Heart right ventricle (tissue), 16 donors: Measurements from ENCODE around the gene ST8SIA1. TPM values are rescaled to one million over a fixed set of nuclear protein-coding genes. Genes with fewer than 3 reads are reported as not detected.
"Not testable (repeated sequence)": the region's sequence is repeated elsewhere in the genome, so short reads cannot be mapped to it uniquely, and the experiment has no call there.

Experiments
- ATAC-seq, 8 donors: fragments of 200-7000 bp; cut with Tn5 transposase; one replicate each; pipeline ENCODE4 v1.9.1; 2020; ENCODE audit warnings: mild to moderate bottlenecking in 8 of 8, moderate library complexity in 8 of 8, moderate number of reproducible peaks in 1 of 8
- DNase-seq, 2 donors: peaks; one replicate each; pipeline ENCODE4 v3.0.0-alpha.2; 2020
- H3K27ac ChIP-seq, 10 donors: fragments of 200-600 bp; sonication (generic) in 2 of 10; one replicate each; pipeline versions ENCODE4 v1.5.0 to v1.8.0; 2020 to 2022; ENCODE audit warnings: mild to moderate bottlenecking in 3 of 10
- H3K27me3 ChIP-seq, 7 donors: fragments of 200-600 bp; one replicate each; pipeline ENCODE4 v1.8.0; 2021 to 2022; ENCODE audit warnings: mild to moderate bottlenecking in 2 of 7
- H3K36me3 ChIP-seq, 9 donors: fragments of 200-600 bp; sonication (generic) in 1 of 9; one replicate each; pipeline versions ENCODE4 v1.5.0 to v1.8.0; 2020 to 2022; ENCODE audit warnings: mild to moderate bottlenecking in 2 of 9
- H3K4me1 ChIP-seq, 9 donors: fragments of 200-600 bp; sonication (generic) in 1 of 9; one replicate each; pipeline versions ENCODE4 v1.5.0 to v1.8.0; 2020 to 2022; ENCODE audit warnings: mild to moderate bottlenecking in 4 of 9
- H3K4me3 ChIP-seq, 10 donors: fragments of 200-600 bp; sonication (generic) in 2 of 10; one replicate each; pipeline versions ENCODE4 v1.5.0 to v1.8.0; 2020 to 2022; ENCODE audit warnings: mild to moderate bottlenecking in 7 of 10, moderate library complexity in 2 of 10
- H3K9me3 ChIP-seq, 11 donors: fragments of 200-600 bp in 10 of 11; sonication (generic) in 2 of 11; one replicate each; pipeline versions ENCODE4 v1.5.0 to v1.8.0; 2013 to 2022; ENCODE audit warnings: mild to moderate bottlenecking in 2 of 11, control low read depth in 1 of 11, moderate library complexity in 1 of 11
- WGBS, 2 donors: extraction: QIAGEN DNeasy Blood & Tissue Kit; methylation state at CpG; one replicate each; pipeline ENCODE4 v1.1.7; 2013; ENCODE audit warnings: inconsistent platforms in 1 of 2; 5-methylcytosine and 5-hydroxymethylcytosine counted together
- intact Hi-C, 10 donors: fragments of 100-400 bp; cut with DNase I; formaldehyde crosslinking; loops; one replicate each; pipeline versions ENCODE4 v1.11.1 to v1.14.2; 2022
- polyA plus RNA-seq, 2 donors: library from polyadenylated mRNA; stranded (reverse); fragments of 200-250 nt; gene quantifications; one replicate each; pipeline ENCODE4 v1.2.3, GENCODE V29; 2013
- total RNA-seq, 10 donors: library from RNA; stranded (reverse); fragmentation: NEBNext Ultra II Directional in 3 of 10; extraction: Animal tissue kit (Norgen Biotek cat#: 25700) in 3 of 10; gene quantifications; one replicate each; pipeline versions ENCODE4 v1.2.1 to v1.2.4, GENCODE V29; 2021 to 2023
- TF ChIP-seq, protein P1 (sequence below), 9 donors: fragments of 200-600 bp; sonication (generic) in 2 of 9; IDR thresholded peaks; one replicate each; pipeline versions ENCODE4 v1.5.0 to v1.8.0; 2021 to 2022; ENCODE audit warnings: antibody characterized with exemption in 9 of 9, mild to moderate bottlenecking in 5 of 9, moderate library complexity in 1 of 9
- donor health status: Arrhythmogenic right ventricular cardiomyopathy.
- donor health status: ischemic (EF 13 %, LVEDD 7.1; RV severe dilation, severe dysfunction).
- donor health status: healthy with polysubstance abuse.
- donor health status: DM: no; HTN: yes; CAD: no.
- donor health status: DM: no; HTN: no; CAD: no.
- donor health status: ischemic (EF 25% LVEDD 6.9; RV normal size, moderate dysfunction).
- donor health status: ischemic (EF 25% LVEDD 5.7; RV mildly dilated, moderate dysfunction).
- donor health status: healthy.
- donor health status: DM: yes; HTN: yes; CAD: no.
- donor health status: Ischemic cardiomyopathy.
- donor health status: ischemic (EF 35%, LVEDD 5.7; RV mildly dilated, moderate dysfunction).
- donor health status: nonischemic (EF 11% LVEDD 7.7; RV severe dilation, severe dysfunction).
- donor health status: DM: yes; HTN: yes; CAD: no.
- donor health status: PGD.
- donor health status: ischemic (EF 29% LVEDD 5.4; RV normal size, mild dysfunction).
- donor health status: nonischemic (EF 23%, LVEDD 6.1; RV moderate dilation, normal function).

The ST8SIA1 gene
- total and polyA plus RNA-seq, 12 donors, result 0.93 to 4.9 (median 1.9) TPM

DNA sequence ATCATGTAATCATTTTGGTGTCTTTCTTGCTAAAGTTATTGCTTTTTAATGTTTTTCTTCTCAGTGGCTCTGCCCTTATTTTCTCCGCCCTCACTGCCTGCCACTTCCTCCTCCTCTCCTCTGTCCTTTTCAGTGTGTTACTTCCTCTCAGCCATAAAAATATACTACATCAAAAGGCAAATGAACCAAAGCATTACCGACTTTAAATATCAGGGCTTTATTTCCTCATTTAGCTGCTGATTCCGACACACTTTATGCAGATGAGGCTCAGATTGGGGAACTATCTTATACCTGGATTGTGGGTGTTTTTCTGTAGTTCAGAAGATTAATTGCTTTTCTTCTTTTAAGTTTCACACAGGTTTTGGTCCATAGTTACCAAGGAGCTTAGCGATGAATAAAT, 170.4 kb downstream of the ST8SIA1 start:
- DNase-seq (no peak), ATAC-seq (no peak)
- TF ChIP-seq, protein P1, sequence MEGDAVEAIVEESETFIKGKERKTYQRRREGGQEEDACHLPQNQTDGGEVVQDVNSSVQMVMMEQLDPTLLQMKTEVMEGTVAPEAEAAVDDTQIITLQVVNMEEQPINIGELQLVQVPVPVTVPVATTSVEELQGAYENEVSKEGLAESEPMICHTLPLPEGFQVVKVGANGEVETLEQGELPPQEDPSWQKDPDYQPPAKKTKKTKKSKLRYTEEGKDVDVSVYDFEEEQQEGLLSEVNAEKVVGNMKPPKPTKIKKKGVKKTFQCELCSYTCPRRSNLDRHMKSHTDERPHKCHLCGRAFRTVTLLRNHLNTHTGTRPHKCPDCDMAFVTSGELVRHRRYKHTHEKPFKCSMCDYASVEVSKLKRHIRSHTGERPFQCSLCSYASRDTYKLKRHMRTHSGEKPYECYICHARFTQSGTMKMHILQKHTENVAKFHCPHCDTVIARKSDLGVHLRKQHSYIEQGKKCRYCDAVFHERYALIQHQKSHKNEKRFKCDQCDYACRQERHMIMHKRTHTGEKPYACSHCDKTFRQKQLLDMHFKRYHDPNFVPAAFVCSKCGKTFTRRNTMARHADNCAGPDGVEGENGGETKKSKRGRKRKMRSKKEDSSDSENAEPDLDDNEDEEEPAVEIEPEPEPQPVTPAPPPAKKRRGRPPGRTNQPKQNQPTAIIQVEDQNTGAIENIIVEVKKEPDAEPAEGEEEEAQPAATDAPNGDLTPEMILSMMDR (IDR thresholded peaks at IDR 0.05), result no peak
- peaks cover 0 to 4% (median 0%) of the 10 kb centered on the region in 7 donors for H3K27me3 ChIP-seq
- WGBS, 2 donors, result 78 to 81% methylated on average over 4 of the region's 4 CpGs
- peaks cover 0 to 13% (median 0%) of the 10 kb centered on the region in 9 donors for H3K4me1 ChIP-seq
- no peak overlapping the region for H3K4me3 ChIP-seq
- intact Hi-C loops, result no loop called here
- H3K36me3 ChIP-seq, result no peaks in the 10 kb centered on the region
- H3K9me3 ChIP-seq, result peaks cover 0 to 9% (median 0%) of the 10 kb centered on the region in 11 donors
- H3K27ac ChIP-seq, result peak overlapping the region in 1 of 10 donors; percentile 33

DNA sequence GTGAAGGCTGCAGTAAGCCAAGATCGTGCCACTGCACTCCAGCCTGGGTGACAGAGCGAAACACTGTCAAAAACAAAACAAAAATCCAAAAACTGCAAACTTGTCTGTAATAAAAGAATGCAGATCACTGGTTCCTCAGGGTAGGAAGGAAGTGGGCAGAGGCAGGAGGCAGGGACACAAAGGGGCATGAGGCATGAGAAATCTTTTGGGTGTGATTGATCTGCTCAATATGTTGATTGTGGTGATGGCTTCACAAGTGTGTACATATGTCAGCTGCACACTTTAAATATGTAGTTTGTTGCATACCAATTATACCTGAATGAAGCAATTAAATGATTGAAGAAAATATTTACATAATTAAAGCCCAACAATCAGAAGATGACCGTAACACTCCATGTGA, 170.9 kb downstream of the ST8SIA1 start:
- Histone ChIP-seq H3K36me3 (no peaks in the 10 kb centered on the region), H3K27ac (no peak overlapping the region), H3K4me3 (no peak overlapping the region), H3K9me3 (peaks cover 0 to 9% (median 0%) of the 10 kb centered on the region in 11 donors), H3K27me3 (peaks cover 0 to 4% (median 0%) of the 10 kb centered on the region in 7 donors), H3K4me1 (peaks cover 0 to 13% (median 0%) of the 10 kb centered on the region in 9 donors)
- ATAC-seq, result no peak
- DNase-seq, result no peak
- 87 to 90% methylated on average over 3 of the region's 3 CpGs for WGBS, 2 donors
- TF ChIP-seq, protein P1 (IDR thresholded peaks at IDR 0.05), result no peak
- intact Hi-C loops, result no loop called here

DNA sequence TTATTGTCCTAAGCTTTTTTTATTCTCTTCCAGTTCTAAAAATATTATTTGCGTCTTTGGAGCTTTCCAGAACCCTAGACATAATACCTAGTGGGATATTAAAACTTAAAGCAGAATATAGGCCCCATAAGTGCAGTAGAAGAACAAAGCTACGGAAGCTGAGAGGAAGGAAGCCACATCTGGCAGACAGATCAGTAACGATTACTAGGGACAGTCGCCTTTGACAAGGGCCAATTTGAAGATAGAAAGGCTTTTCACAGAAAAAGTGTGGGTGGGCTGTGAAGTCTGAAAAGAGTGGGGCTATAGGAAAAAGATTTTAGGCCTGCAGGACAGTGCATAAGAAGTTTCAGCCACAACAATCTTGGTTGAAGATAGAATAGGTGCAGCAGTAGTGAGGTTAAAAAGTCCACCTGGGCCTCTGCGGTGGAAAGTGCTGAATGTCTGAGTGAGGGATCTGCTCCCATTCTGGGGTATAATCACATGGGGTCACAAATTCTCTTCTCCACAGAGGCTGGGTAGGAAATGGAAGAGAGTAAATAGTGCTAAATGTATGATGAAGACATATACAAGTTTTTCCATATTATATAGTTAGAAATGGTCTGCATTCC, 174.0 kb downstream of the ST8SIA1 start:
- DNase-seq, result no peak
- peak in 1 of 8 donors; percentile 33 for ATAC-seq
- Histone ChIP-seq H3K9me3 (peaks cover 0 to 9% (median 0%) of the 10 kb centered on the region in 11 donors), H3K4me1 (peaks cover 0 to 13% (median 0%) of the 10 kb centered on the region in 9 donors), H3K27me3 (no peaks in the 10 kb centered on the region), H3K36me3 (no peaks in the 10 kb centered on the region), H3K4me3 (no peak overlapping the region), H3K27ac (no peak overlapping the region)
- TF ChIP-seq, protein P1 (IDR thresholded peaks at IDR 0.05), result no peak
- 21 to 30% methylated on average over 5 of the region's 5 CpGs for WGBS, 2 donors
- intact Hi-C loops, result no loop called here

DNA sequence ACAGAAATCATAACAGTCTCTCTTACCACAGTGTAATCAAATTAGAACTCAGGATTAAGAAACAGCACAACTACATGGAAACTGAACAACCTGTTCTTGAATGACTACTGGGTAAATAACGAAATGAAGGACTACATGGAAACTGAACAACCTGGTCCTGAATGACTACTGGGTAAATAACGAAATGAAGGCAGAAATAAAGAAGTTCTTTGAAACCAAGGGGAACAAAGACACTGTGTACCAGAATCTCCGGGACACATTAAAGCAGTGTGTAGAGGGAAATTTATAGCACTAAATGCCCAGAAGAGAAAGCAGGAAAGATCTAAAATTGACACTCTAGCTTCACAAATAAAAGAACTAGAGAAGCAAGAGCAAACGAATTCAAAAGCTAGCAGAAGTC, 185.2 kb downstream of the ST8SIA1 start:
- H3K4me1 ChIP-seq, H3K4me3 ChIP-seq, H3K27me3 ChIP-seq, H3K36me3 ChIP-seq, DNase-seq, ATAC-seq, intact Hi-C loops, H3K27ac ChIP-seq: not testable (repeated sequence)
- 72 to 80% methylated on average over 4 of the region's 4 CpGs for WGBS, 2 donors
- H3K9me3 ChIP-seq, result peaks cover 0 to 23% (median 0%) of the 10 kb centered on the region in 11 donors

DNA sequence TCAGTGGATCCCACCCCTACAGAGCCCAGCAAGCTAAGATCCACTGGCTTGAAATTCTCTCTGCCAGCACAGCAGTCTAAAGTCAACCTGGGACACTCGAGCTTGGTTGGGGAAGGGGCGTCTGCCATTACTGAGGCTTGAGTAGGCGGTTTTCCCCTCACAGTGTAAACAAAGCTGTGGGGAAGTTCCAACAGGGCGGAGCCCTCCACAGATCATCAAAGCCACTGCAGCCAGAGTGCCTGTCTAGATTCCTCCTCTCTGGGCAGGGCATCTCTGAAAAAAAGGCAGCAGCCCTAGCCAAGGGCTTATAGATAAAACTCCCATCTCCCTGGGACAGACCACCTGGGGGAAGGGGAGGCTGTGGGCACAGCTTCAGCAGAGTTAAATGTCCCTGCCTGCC, 187.8 kb downstream of the ST8SIA1 start:
- H3K27ac ChIP-seq, H3K27me3 ChIP-seq, intact Hi-C loops, H3K36me3 ChIP-seq, H3K4me3 ChIP-seq, DNase-seq, H3K4me1 ChIP-seq, ATAC-seq: not testable (repeated sequence)
- WGBS, 2 donors, result 67 to 74% methylated on average over 4 of the region's 4 CpGs
- peaks cover 0 to 15% (median 0%) of the 10 kb centered on the region in 11 donors for H3K9me3 ChIP-seq

Other genes starting within 250 kb of the ST8SIA1 start
- gene C2CD5, start 209.8 kb upstream of the ST8SIA1 start, total RNA-seq, result 10 to 100 TPM; 14.3 to 30.2 (median 20.2) TPM
- gene C2CD5, start 209.8 kb upstream of the ST8SIA1 start, polyA plus RNA-seq, result 10 to 100 TPM in 1 of 2 donors, 1 to 10 TPM in 1; 5.0 to 26.4 TPM